HepG2 (cell line): ENCODE measurements around the gene PRKAR2A. TPM values are rescaled to one million over a fixed set of nuclear protein-coding genes. Genes with fewer than 3 reads are reported as not detected.

Experiments
- ATAC-seq: fragments of 200-7000 bp; cut with Tn5 transposase; 3 replicates; pipeline ENCODE4 v1.9.1; 2020; ENCODE audit warnings: mild to moderate bottlenecking, moderate library complexity
- BruUV-seq: library from RNA; stranded (reverse); fragments of 400-500 nt; replicated peaks from 2 replicates; lab custom pipeline; 2021; lab: Mats Ljungman, UMichigan
- CTCF ChIA-PET: fragments of 300-600 bp; formaldehyde crosslinking; extraction: SDS; loops from one replicate; lab custom pipeline; 2021; ENCODE audit warnings: low total read pairs, inconsistent platforms, low intra/inter-chr PET ratio; lab: Yijun Ruan, JAX
- POLR2A ChIA-PET: fragments of 350-600 bp; sonication (Branson Sonifier 250); formaldehyde crosslinking; loops from one replicate; lab custom pipeline; 2020; ENCODE audit warnings: antibody characterized with exemption, inconsistent platforms; lab: Yijun Ruan, JAX
- DNase-seq: peaks from one replicate; pipeline ENCODE4 v3.0.0-alpha.2; 2015; ENCODE audit warnings: low spot score
- FAIRE-seq: peaks from 3 replicates; lab custom pipeline; 2011; peaks lifted over from hg19 to GRCh38; lab: Jason Lieb, UNC
- H2AFZ ChIP-seq: one replicate; pipeline ENCODE4 v1.6.1; 2011; ENCODE audit warnings: low read length, inconsistent platforms
- H3K27ac ChIP-seq: fragments of 300-600 bp; 3 replicates; pipeline ENCODE4 v1.8.0; 2011; ENCODE audit warnings: mixed run types, mild to moderate bottlenecking, mixed read lengths, low read length, inconsistent platforms; ENCODE audit not compliant: insufficient read depth; ENCODE audit errors: extremely low read length
- H3K27me3 ChIP-seq, 2 experiments: fragments of 200-600 bp in 1 of 2; 2 replicates in 1 of 2; 3 replicates in 1 of 2; pipeline versions ENCODE4 v1.6.0 to v1.8.0; 2011; ENCODE audit warnings: low read length in 2 of 2, mild to moderate bottlenecking in 2 of 2, moderate library complexity in 2 of 2, inconsistent platforms in 1 of 2; ENCODE audit not compliant: insufficient read depth in 2 of 2, control insufficient read depth in 1 of 2
- H3K36me3 ChIP-seq, 2 experiments: fragments of 200-600 bp in 1 of 2; replicated peaks in 1 of 2; 2 replicates in 1 of 2; 3 replicates in 1 of 2; pipeline versions ENCODE4 v1.5.1 to v1.8.0; 2011; ENCODE audit warnings: low read length in 2 of 2, inconsistent platforms in 1 of 2; ENCODE audit not compliant: insufficient read depth in 2 of 2, control insufficient read depth in 1 of 2
- H3K4me1 ChIP-seq: 2 replicates; pipeline ENCODE4 v1.5.1; 2012; ENCODE audit warnings: low read length, inconsistent platforms; ENCODE audit not compliant: insufficient read depth
- H3K4me2 ChIP-seq: 2 replicates; pipeline ENCODE4 v1.6.0; 2011; ENCODE audit warnings: low read depth, low read length, inconsistent platforms
- H3K4me3 ChIP-seq, 3 experiments: fragments of 200-600 bp in 1 of 3; sonication (generic), shearing (Covaris generic) in 1 of 3; replicated peaks in 1 of 3; 2 replicates each; pipeline ENCODE4 v1.5.1; 2011 to 2016; ENCODE audit warnings: low read length in 3 of 3, inconsistent platforms in 2 of 3, low read depth in 2 of 3, mild to moderate bottlenecking in 2 of 3, control low read depth in 1 of 3, mixed read lengths in 1 of 3; ENCODE audit not compliant: insufficient read depth in 1 of 3
- H3K79me2 ChIP-seq: one replicate; pipeline ENCODE4 v1.6.1; 2011; ENCODE audit warnings: low read length, inconsistent platforms; ENCODE audit not compliant: insufficient read depth
- H3K9ac ChIP-seq: 2 replicates; pipeline ENCODE4 v1.6.0; 2011; ENCODE audit warnings: mild to moderate bottlenecking, low read depth, low read length, inconsistent platforms; ENCODE audit not compliant: insufficient read depth
- H3K9me3 ChIP-seq: 2 replicates; pipeline ENCODE4 v1.5.1; 2012; ENCODE audit warnings: mild to moderate bottlenecking, low read length
- H4K20me1 ChIP-seq: 2 replicates; pipeline ENCODE4 v1.6.0; 2011; ENCODE audit warnings: inconsistent platforms, mild to moderate bottlenecking, low read length, moderate library complexity; ENCODE audit not compliant: insufficient read depth
- BCLAF1 ChIP-seq: fragments of 450-650 bp; IDR thresholded peaks from 2 replicates; pipeline ENCODE4 v1.6.1; 2017; ENCODE audit warnings: mild to moderate bottlenecking
- PRDM4 ChIP-seq: sonication (generic); formaldehyde crosslinking; IDR thresholded peaks from 2 replicates; pipeline ENCODE4 v1.9.0; 2021; ENCODE audit warnings: missing genetic modification reagents, borderline replicate concordance
- SNAPC4 ChIP-seq: sonication (generic); formaldehyde crosslinking; IDR thresholded peaks from 2 replicates; pipeline ENCODE4 v1.4.0; 2020; ENCODE audit warnings: mild to moderate bottlenecking, missing genetic modification reagents
- SP4 ChIP-seq: sonication (generic); formaldehyde crosslinking; IDR thresholded peaks from 2 replicates; pipeline ENCODE4 v1.8.1; 2023; ENCODE audit warnings: mild to moderate bottlenecking, missing genetic modification reagents
- ZNF282 ChIP-seq: fragments of 450-650 bp; IDR thresholded peaks from 2 replicates; pipeline ENCODE4 v1.6.1; 2018; ENCODE audit not compliant: partially characterized antibody
- ZNF609 ChIP-seq: sonication (generic); formaldehyde crosslinking; IDR thresholded peaks from 2 replicates; pipeline ENCODE4 v1.4.0; 2020; ENCODE audit warnings: mild to moderate bottlenecking, missing genetic modification reagents, borderline replicate concordance
- WGBS: methylation state at CpG from one replicate; pipeline ENCODE4 v1.1.6; 2017; ENCODE audit warnings: low lambda C conversion rate; 5-methylcytosine and 5-hydroxymethylcytosine counted together
- in situ Hi-C: cut with HindIII; loops from 2 replicates; pipeline ENCODE4 v1.10.0; 2017; ENCODE audit warnings: low pct_unique_long_range_greater_than_20kb; ENCODE audit not compliant: extremely low pct_ligation_motif_present
- intact Hi-C: fragments of 100-400 bp; cut with micrococcal nuclease; formaldehyde crosslinking; loops from one replicate; pipeline ENCODE4 v1.10.0; 2022; ENCODE audit not compliant: unreplicated experiment
- polyA plus RNA-seq, 8 experiments: library from polyadenylated mRNA; depleted of rRNA in 3 of 8; stranded (reverse) in 7 of 8; unstranded in 1 of 8; fragments of >200 nt; fragmentation: Illumina TruSeq in 4 of 8; extraction: Trizol in 4 of 8; gene quantifications; 2 replicates each; pipeline versions ENCODE4 v1.2.1 to v1.2.3, GENCODE V29; 2011 to 2016; ENCODE audit warnings: low read depth in 4 of 8, missing spikeins in 1 of 8, mixed read lengths in 1 of 8; ENCODE audit not compliant: insufficient read depth in 1 of 8
- total RNA-seq, 5 experiments: library from RNA; depleted of rRNA; stranded (reverse); fragments of >200 nt; fragmentation: Illumina TruSeq; extraction: Trizol; gene quantifications; 2 replicates each; pipeline ENCODE4 v1.2.3, GENCODE V29; 2016; ENCODE audit warnings: low read depth in 1 of 5

Gene PRKAR2A
- total and polyA plus RNA-seq, 2 of the 13 experiments (the other 11 are each of a cell fraction or from before 2014, with no cell fraction given) = 11.8 to 29.2 TPM

GRCh38 chr3:48716982-48717746 is 130.5 kb downstream of the PRKAR2A start, which contains the start of gene IP6K2:
Gene IP6K2 (minus strand): TSS chr3:48717221. CDS start chr3:48695291, 21,930 bp downstream.
- H3K9ac ChIP-seq = peak within 1 kb of the TSS; percentile 100
- in situ Hi-C loops (no loop called here), intact Hi-C loops (no loop called here)
- ChIA-PET CTCF (no interaction called here), POLR2A (interaction anchor here (0.5 to 5.3 kb wide), 21 partner anchors 10 to 954 kb away, joined by 3 to 59 read pairs (median 4); partner anchors contain the start of genes CCDC51, NCKIPSD, PFKFB4 and QRICH1)
- peaks cover 56% of the 10 kb centered on the region for H3K4me1 ChIP-seq
- FAIRE-seq (peak; percentile 64), DNase-seq (peak; percentile 96), ATAC-seq (peak; percentile 96)
- H3K27me3 ChIP-seq = no peaks in the 10 kb centered on the region; a peak in 1 of 5 replicates
- peaks cover 1 to 8% of the 10 kb centered on the region in 2 experiments for H3K36me3 ChIP-seq
- peaks cover 31% of the 10 kb centered on the region for H4K20me1 ChIP-seq
- H3K9me3 ChIP-seq = no peaks in the 10 kb centered on the region
- peak within 1 kb of the TSS; percentile 96 to 98 (median 97) for H3K4me3 ChIP-seq
- H3K4me2 ChIP-seq = peak within 1 kb of the TSS; percentile 98
- peaks cover 49% of the 10 kb centered on the region for H3K79me2 ChIP-seq
- WGBS = under 1% methylated on average over 10 of the region's 38 CpGs
- H2AFZ ChIP-seq = peak within 1 kb of the TSS; percentile 90
- BruUV-seq = no TSS peak
- H3K27ac ChIP-seq = peak within 1 kb of the TSS; percentile 97
- TF ChIP-seq ZNF282 (no peak), SNAPC4 (no peak), BCLAF1 (no peak), PRDM4 (CRISPR knock-in tag) (no peak), ZNF609 (no peak), SP4 (CRISPR knock-in tag) (peak; percentile 89)
